Neural cell (in vitro differentiated cells): ENCODE measurements around the gene FAT2. TPM values are rescaled to one million over a fixed set of nuclear protein-coding genes. Genes with fewer than 3 reads are reported as not detected.

Experiments
- H2AFZ ChIP-seq: fragments of 200-600, 300-800 bp; sonication (generic), shearing (Covaris generic); 2 replicates; pipeline ENCODE4 v1.6.0; 2014; ENCODE audit warnings: low read depth, mild to moderate bottlenecking, antibody characterized with exemption, low read length, moderate library complexity
- H3F3A ChIP-seq: fragments of 200-600 bp; shearing (Covaris generic); 2 replicates; pipeline ENCODE4 v1.6.1; 2016; ENCODE audit warnings: mild to moderate bottlenecking, moderate library complexity, mixed read lengths, antibody characterized with exemption, low read length; ENCODE audit not compliant: insufficient read depth, poor library complexity, severe bottlenecking
- H3K27ac ChIP-seq: fragments of 200-600, 300-800 bp; sonication (generic), shearing (Covaris generic); 2 replicates; pipeline ENCODE4 v1.5.1; 2014; ENCODE audit warnings: mild to moderate bottlenecking, low read length, moderate library complexity
- H3K27me3 ChIP-seq: fragments of 300-800, 200-600 bp; sonication (generic), shearing (Covaris generic); 2 replicates; pipeline ENCODE4 v1.6.0; 2014; ENCODE audit warnings: mild to moderate bottlenecking, low read depth, low read length, moderate library complexity; ENCODE audit not compliant: insufficient read depth
- H3K36me3 ChIP-seq: fragments of 300-800, 200-600 bp; sonication (generic), shearing (Covaris generic); 2 replicates; pipeline ENCODE4 v1.5.1; 2014; ENCODE audit warnings: mild to moderate bottlenecking, antibody characterized with exemption, low read length, moderate library complexity; ENCODE audit not compliant: insufficient read depth
- H3K4me2 ChIP-seq: fragments of 300-800, 200-600 bp; sonication (generic), shearing (Covaris generic); 2 replicates; pipeline ENCODE4 v1.6.0; 2014; ENCODE audit warnings: mild to moderate bottlenecking, low read length
- H3K4me3 ChIP-seq: fragments of 300-800, 200-600 bp; sonication (generic), shearing (Covaris generic); 2 replicates; pipeline ENCODE4 v1.5.1; 2014; ENCODE audit warnings: mild to moderate bottlenecking, low read length, moderate library complexity
- H3K79me2 ChIP-seq: fragments of 200-600 bp; shearing (Covaris generic); replicated peaks from 2 replicates; pipeline ENCODE4 v1.6.0; 2014; ENCODE audit warnings: mild to moderate bottlenecking, low read length, moderate library complexity; ENCODE audit not compliant: insufficient read depth
- H3K9ac ChIP-seq: fragments of 300-800, 200-600 bp; sonication (generic), shearing (Covaris generic); 2 replicates; pipeline ENCODE4 v1.6.1; 2016; ENCODE audit warnings: mild to moderate bottlenecking, low read length, mixed read lengths
- H3K9me2 ChIP-seq: fragments of 200-600 bp; shearing (Covaris generic); 2 replicates; pipeline ENCODE4 v1.6.1; 2016; ENCODE audit warnings: mild to moderate bottlenecking, low read length, mixed read lengths; ENCODE audit not compliant: insufficient read depth
- H3K9me3 ChIP-seq: fragments of 200-600, 300-800 bp; sonication (generic), shearing (Covaris generic); 2 replicates; pipeline ENCODE4 v1.6.1; 2016; ENCODE audit warnings: mild to moderate bottlenecking, mixed run types, low read length, moderate library complexity, mixed read lengths
- H4K20me1 ChIP-seq: fragments of 200-600 bp; shearing (Covaris generic); 2 replicates; pipeline ENCODE4 v1.6.1; 2016; ENCODE audit warnings: mild to moderate bottlenecking, mixed run types; ENCODE audit not compliant: insufficient read depth
- CTCF ChIP-seq: fragments of 450-650 bp; IDR thresholded peaks from 2 replicates; pipeline ENCODE4 v1.5.1; 2014; ENCODE audit warnings: antibody characterized with exemption, mild to moderate bottlenecking, moderate library complexity; ENCODE audit not compliant: poor library complexity, severe bottlenecking
- EP300 ChIP-seq: fragments of 450-650 bp; conservative IDR thresholded peaks from 2 replicates; pipeline ENCODE4 v1.6.1; 2014; ENCODE audit warnings: antibody characterized with exemption, mild to moderate bottlenecking, moderate library complexity; ENCODE audit not compliant: poor library complexity, severe bottlenecking
- EZH2 ChIP-seq: fragments of 200-600, 300-800 bp; shearing (Covaris generic), sonication (generic); IDR thresholded peaks from 2 replicates; pipeline ENCODE4 v1.6.1; 2014; ENCODE audit warnings: antibody characterized with exemption, low read length, borderline replicate concordance, mild to moderate bottlenecking; ENCODE audit not compliant: insufficient read depth, poor library complexity, severe bottlenecking
- MXI1 ChIP-seq: fragments of 450-650 bp; conservative IDR thresholded peaks from 2 replicates; pipeline ENCODE4 v1.6.1; 2014; ENCODE audit warnings: antibody characterized with exemption, mild to moderate bottlenecking; ENCODE audit not compliant: poor library complexity, severe bottlenecking
- POLR2AphosphoS5 ChIP-seq: IDR thresholded peaks from 2 replicates; pipeline ENCODE4 v1.6.1; 2012
- RAD21 ChIP-seq: fragments of 450-650 bp; conservative IDR thresholded peaks from 2 replicates; pipeline ENCODE4 v1.6.1; 2014; ENCODE audit warnings: antibody characterized with exemption, mild to moderate bottlenecking, moderate library complexity
- REST ChIP-seq: IDR thresholded peaks from 2 replicates; pipeline ENCODE4 v1.6.1; 2012; ENCODE audit warnings: borderline replicate concordance
- SMC3 ChIP-seq: fragments of 450-650 bp; conservative IDR thresholded peaks from 2 replicates; pipeline ENCODE4 v1.6.1; 2014; ENCODE audit warnings: antibody characterized with exemption, mild to moderate bottlenecking, moderate library complexity; ENCODE audit not compliant: poor library complexity
- TAF1 ChIP-seq: IDR thresholded peaks from 2 replicates; pipeline ENCODE4 v1.6.1; 2012; ENCODE audit warnings: low read depth
- polyA plus RNA-seq: library from polyadenylated mRNA; depleted of rRNA; stranded (reverse); fragments of >200 nt; gene quantifications from 2 replicates; pipeline ENCODE4 v1.2.3, GENCODE V29; 2014

FAT2 gene
- polyA plus RNA-seq, 1 donor from 2014 or later = not detected

- H3K27ac ChIP-seq = no peak overlapping the region
- TF ChIP-seq RAD21 = no peak
- no peak for TF ChIP-seq SMC3
- TF ChIP-seq CTCF = no peak
- TF ChIP-seq REST = no peak
- TF ChIP-seq EP300 = no peak
- TF ChIP-seq EZH2 = no peak
- TF ChIP-seq MXI1 = no peak
- no peak for TF ChIP-seq POLR2AphosphoS5
- no peak for TF ChIP-seq TAF1
- H3K27me3 ChIP-seq = no peaks in the 10 kb centered on the region
- no peaks in the 10 kb centered on the region for H3K9me3 ChIP-seq
- H3K36me3 ChIP-seq = no peaks in the 10 kb centered on the region
- no peak overlapping the region for H3K4me2 ChIP-seq
- H4K20me1 ChIP-seq = no peaks in the 10 kb centered on the region
- H3F3A ChIP-seq = no peaks in the 10 kb centered on the region
- no peaks in the 10 kb centered on the region for H3K9me2 ChIP-seq
- no peak overlapping the region for H3K4me3 ChIP-seq
- H2AFZ ChIP-seq = no peak overlapping the region
- H3K9ac ChIP-seq = no peak overlapping the region
- no peaks in the 10 kb centered on the region for H3K79me2 ChIP-seq
Observed at GRCh38 chr5:151577566-151577965, 13.6 kb downstream of the FAT2 start.

GRCh38 chr5:151574444-151574996 is 16.6 kb downstream of the FAT2 start:
- no peak for TF ChIP-seq REST
- TF ChIP-seq CTCF = no peak
- TF ChIP-seq RAD21 = no peak
- no peak for TF ChIP-seq TAF1
- no peak for TF ChIP-seq EZH2
- no peak for TF ChIP-seq POLR2AphosphoS5
- no peak for TF ChIP-seq EP300
- no peak for TF ChIP-seq MXI1
- no peak for TF ChIP-seq SMC3
- no peaks in the 10 kb centered on the region for H3K27me3 ChIP-seq
- no peak overlapping the region for H2AFZ ChIP-seq

More at GRCh38 chr5:151574444-151574996, 16.6 kb downstream of the FAT2 start:
- H3F3A ChIP-seq = no peaks in the 10 kb centered on the region
- H3K79me2 ChIP-seq = no peaks in the 10 kb centered on the region
- no peak overlapping the region for H3K4me2 ChIP-seq
- no peaks in the 10 kb centered on the region for H3K9me2 ChIP-seq
- H3K4me3 ChIP-seq = no peak overlapping the region
- no peaks in the 10 kb centered on the region for H3K36me3 ChIP-seq
- no peaks in the 10 kb centered on the region for H3K9me3 ChIP-seq
- H4K20me1 ChIP-seq = no peaks in the 10 kb centered on the region
- no peak overlapping the region for H3K9ac ChIP-seq
- no peak overlapping the region for H3K27ac ChIP-seq
